Left renal pelvis (tissue), 4 donors: ENCODE results near the gene ATP4B. TPM values are rescaled to one million over a fixed set of nuclear protein-coding genes. Genes with fewer than 3 reads are reported as not detected.

Experiments
- DNase-seq, 4 donors: peaks; one replicate each; pipeline ENCODE4 v3.0.0-alpha.2; 2013; ENCODE audit warnings: low read depth in 4 of 4, low spot score in 3 of 4
- polyA plus RNA-seq, 4 donors: library from polyadenylated mRNA; unstranded; fragments of 120-200 nt; gene quantifications; one replicate each; pipeline ENCODE4 v1.2.1, GENCODE V29; 2013; ENCODE audit not compliant: insufficient read length in 4 of 4

The ATP4B gene
- polyA plus RNA-seq: under 1 TPM; 0.20 to 0.56 (median 0.43) TPM

- no peak for DNase-seq
Measured at GRCh38 chr13:113657851-113658741, at the start of gene ATP4B. ATP4B (minus strand) TSS chr13:113658198; CDS start chr13:113658144, 54 bp downstream.

DNA sequence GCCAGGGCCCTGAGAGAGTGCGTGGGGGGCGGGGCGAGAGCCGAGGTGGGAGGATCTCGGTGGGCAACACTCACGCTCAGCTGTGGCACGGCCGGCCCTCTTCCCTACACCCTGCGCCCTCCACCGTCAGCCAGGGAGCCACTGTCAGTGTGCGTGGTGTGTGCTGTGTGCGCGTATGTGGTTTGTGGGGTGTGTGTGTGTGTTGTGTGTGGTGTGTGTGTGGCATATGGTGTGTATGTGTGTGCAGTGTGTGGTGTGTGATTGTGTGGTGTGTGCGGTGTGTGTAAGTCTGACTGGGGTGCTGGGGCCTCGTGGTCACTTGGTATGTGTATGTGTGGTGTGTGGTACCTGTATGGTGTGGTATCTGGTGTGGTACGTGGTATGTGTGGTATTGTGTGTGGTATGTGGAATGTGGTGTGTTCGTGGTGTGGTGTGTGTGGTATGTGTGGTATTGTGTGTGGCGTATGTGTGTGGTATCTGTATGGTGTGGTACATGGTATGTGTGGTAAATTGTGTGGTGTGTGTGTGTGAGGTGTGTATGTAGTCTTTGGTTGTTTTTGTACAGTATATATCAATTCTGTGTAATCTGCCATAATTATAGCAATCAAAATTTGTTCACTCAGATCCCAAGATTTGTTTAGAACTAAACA lies 14.1 kb upstream of the ATP4B start:
- no peak for DNase-seq

DNA sequence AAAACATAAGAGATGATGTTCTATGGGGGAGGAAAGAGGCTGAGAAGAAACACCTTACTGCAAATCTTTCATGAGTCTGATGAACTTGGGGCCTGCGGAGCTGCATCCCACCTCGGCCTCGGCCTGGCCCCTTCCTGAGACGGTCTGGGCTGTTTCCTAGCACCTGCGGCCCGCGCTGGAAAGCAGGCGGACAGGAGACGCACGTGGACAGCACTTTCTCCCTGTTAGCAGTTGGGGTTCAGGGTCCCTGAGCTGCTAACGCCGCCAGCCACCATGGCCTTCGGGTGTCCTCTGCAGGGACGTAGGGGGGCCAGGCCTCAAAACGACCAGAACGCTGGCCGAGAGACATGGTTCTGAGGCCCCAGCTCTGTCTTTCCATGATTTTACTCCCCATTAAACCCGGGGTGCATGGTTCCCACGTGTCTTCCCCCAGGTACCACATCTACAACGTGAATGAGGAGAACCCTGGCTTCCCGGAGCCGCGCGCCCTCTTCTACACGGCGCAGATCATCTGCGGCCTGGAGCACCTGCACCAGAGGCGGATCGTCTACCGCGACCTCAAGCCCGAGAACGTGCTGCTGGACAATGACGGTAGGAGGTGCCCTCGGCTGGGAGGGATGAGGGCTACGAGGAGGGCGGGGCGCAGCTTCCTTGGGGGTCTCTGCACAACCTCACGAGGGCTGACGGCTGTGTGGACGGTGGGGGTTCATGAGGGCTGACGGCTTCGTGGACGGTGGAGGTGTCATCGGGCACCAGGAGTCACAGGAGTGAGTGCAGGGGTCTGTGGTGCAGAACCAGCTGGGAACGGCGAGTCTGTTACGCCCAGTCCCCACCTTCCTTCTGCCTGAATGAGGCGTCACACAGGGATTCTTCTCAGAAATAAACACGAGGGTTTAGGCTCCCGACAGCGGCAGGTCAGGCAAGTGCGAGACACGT lies 13.3 kb upstream of the ATP4B start:
- DNase-seq: no peak

- no peak for DNase-seq
Measured at GRCh38 chr13:113670541-113670940, 12.5 kb upstream of the ATP4B start.

GRCh38 chr13:113669755-113670341 lies 11.8 kb upstream of the ATP4B start:
- no peak for DNase-seq

GRCh38 chr13:113669231-113669754 lies 11.3 kb upstream of the ATP4B start:
- DNase-seq: no peak

DNA sequence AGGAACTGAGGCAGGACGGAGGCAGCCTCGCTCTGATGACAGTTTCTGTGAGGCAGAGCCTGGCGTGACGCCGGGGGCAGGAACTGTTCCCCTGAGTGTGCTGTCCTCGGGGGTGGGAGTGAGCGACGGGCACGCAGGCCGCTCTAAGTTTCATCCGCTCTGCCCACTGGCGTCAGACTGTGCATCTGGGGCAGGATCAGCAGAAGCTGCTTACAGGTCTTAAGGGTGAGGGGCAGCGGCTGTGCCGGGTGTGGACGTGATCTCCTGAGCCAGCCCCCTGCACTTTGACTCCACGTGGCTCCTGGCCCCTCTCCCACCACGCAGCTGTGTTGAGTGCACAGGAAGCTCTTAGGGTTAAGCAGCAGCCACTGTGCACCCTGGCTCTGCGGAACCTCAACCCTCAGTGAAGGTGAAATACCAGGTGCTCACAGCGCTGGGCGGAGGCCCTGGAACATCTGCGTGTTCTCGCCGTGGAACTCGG lies 10.5 kb upstream of the ATP4B start:
- DNase-seq: no peak

DNA sequence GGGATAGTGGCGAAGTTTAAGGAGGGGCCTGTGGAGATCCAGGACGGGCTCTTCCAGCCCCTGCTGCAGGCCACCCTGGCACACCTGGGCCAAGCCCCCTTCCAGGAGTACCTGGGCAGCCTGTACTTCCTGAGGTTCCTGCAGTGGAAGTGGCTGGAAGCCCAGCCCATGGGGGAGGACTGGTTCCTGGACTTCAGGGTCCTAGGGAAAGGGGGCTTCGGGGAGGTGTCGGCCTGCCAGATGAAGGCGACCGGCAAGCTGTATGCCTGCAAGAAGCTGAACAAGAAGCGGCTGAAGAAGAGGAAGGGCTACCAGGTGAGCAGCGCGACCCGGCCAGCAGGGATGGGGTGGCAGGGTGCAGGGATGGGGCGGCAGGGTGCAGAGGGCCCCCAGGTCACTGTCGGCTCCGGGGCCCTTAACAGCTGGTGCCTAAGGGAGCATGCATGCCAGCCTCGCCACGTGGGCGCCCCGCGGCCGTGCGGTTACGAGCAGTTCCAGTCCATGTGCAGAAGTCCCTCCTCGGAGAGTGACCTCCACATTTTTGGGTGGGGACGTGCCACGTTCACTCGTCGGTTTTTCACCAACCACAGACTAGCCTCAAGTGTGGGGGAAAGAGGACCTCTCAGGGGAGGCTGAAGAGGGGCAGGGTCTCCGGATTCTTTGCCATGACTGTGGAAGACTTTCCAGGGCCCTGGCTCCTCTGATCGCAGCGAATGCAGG lies 9.9 kb upstream of the ATP4B start:
- DNase-seq: no peak

- DNase-seq: no peak
Measured at GRCh38 chr13:113666951-113667701, 9.1 kb upstream of the ATP4B start, which contains the start of gene GRK1. GRK1 (plus strand) TSS chr13:113667219; CDS start chr13:113667387, 168 bp downstream.

DNA sequence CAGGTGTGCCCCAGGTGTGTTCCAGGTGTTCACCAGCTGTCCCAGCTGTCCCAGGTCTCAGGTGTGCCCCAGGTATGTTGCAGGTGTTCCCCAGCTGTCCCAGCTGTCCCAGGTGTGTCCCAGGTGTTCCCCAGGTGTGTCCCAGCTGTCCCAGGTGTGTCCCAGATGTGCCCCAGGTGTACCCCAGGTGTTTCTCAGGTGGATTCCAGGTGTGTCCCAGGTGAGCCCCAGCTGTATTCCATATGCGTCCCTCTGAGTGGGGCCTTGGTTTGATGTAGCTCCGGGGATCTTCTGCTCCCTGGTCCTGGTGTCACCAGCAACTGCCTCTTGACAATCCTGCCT lies 8.3 kb upstream of the ATP4B start:
- no peak for DNase-seq

GRCh38 chr13:113665597-113666328 lies 7.8 kb upstream of the ATP4B start:
- no peak for DNase-seq

DNA sequence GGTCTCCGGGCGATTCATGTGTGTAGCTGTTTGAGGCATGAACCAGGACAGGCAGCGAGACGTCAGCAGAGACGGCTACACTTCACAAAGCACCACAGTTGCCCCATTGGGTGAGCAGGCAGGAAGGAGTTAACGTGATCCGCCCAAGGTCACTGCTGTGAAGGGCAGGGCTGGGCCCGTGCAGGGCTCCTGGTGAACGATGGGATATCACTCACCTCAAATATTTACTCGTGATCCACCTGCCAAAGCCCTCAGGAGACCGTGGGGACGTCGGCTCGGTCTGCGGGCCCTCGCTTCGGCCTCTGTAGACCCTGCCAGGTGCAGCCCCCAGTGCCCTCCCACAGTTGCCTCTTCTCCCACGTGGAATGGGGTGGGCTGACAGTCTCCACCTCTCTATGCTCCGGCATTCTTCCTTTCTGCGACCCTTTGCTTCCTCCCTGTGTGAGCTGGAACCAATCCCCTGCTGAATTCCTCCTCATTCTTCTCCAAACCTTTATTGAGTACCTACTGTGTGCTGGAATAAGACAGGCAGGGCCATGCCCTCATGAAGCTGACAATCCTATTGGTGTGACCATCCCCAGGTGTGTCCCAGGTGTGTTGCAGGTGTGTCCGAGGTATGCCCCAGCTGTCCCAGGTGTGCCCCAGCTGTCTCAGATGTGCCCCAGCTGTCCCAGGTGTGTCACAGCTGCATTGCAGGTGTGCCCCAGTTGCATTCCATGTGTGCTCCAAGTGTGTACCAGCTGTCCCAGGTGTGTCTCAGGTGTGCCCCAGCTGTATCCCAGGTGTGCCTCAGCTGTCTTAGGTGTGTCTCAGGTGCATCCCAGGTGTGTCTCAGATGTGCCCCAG lies 7.0 kb upstream of the ATP4B start:
- no peak for DNase-seq

DNA sequence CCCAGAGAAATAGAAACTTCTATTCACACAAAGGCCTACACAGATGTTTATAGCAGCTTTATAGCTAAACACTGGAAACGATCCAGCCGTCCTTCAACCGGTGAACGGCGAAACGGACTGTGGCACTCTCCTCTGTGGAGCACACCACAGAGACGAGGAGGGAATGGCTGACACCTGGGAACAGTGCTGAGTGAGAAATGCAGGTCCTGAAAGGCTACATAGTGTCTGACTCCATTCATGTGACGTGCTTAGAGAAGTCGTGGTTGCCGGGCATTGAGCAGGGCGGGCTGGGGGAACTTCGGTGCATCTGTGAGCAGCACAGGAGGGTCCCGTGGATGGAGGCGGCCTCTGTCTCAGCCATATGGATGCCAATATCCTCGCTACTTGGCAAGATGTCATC lies 5.9 kb upstream of the ATP4B start:
- no peak for DNase-seq

DNA sequence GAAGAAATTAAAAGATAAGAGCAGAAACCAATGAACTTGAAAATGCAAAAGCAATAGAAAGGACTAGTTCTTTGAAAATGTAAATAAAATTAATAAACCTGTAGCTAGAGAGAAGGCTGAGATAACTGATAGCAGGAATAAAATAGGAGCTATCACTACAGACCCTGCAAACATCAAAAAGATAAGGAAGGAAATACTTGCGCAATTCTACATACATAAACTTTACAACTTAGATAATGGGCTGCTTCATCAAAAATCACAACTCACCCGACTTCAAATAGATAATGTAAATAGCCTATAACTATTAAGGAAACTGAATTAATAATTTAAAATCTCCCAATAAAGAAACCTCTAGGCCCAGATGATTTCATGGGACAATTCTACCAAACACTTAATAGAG lies 3.5 kb upstream of the ATP4B start:
- no peak for DNase-seq

- no peak for DNase-seq
Measured at GRCh38 chr13:113660066-113660465, 2.1 kb upstream of the ATP4B start.

DNA sequence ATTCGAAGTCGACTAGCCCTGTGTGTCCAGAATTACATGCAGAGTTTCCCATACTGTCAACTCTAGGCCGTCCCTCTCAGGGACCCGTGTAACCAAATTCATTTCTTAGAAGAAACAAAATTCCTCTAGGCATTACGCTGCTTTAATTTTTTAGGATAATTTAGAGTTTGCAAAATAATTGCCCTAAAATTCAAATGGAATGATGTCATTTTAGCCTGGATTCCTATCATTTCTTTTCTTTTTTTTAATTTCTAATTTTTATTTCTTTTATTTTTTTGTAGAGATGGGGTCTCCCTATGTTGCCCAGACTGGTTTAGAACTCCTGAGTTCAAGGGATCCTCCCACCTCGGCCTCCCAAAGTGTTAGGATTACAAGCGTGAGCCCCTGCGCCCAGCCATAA lies 1.3 kb upstream of the ATP4B start:
- DNase-seq: no peak

- no peak for DNase-seq
Measured at GRCh38 chr13:113658836-113659235, 838 bp upstream of the ATP4B start.
